Effector CD4-positive, alpha-beta T cell (primary cell): ENCODE results near the gene TNN.

Source experiments
- DNase-seq: peaks from one replicate; pipeline ENCODE4 v3.0.0-alpha.2; 2020

Gene TNN

GRCh38 chr1:175116903-175117302 lies 49.3 kb downstream of the TNN start:
- DNase-seq: no peak

DNA sequence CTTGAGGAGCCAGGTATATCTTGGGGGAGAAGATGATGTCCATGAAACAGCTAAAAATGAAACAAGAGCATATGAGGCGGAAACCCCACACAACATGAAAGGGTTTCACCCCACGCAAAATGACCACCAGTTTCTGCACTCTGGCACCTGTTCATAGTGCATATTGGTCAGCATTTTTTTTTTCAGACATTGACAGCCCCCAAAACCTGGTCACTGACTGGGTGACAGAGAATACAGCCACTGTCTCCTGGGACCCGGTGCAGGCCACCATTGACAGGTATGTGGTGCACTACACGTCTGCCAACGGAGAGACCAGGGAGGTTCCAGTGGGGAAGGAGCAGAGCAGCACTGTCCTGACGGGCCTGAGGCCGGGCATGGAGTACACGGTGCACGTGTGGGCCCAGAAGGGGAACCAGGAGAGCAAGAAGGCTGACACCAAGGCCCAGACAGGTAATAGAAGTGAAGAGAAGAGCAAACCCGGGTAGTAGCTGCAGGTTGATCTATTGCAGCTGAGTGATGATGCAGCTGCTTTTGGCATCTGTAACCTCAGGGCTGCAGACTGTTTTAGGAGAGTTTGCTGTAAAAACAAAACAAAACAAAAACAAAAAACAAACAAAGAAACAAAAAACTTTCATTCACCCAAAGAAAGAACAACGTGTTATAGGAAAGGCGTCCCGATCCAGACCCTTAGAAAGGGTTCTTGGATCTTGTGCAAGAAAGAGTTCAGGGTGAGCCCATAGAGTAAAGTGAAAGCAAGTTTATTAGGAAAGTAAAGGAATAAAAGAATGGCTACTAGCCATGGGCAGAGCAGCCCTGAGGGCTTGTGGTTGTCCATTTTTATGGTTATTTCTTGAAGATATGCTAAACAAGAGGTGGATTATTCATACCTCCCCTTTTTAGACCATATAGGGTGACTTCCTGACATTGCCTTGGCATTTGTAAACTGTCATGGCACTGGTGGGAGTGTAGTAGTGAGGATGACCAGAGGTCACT lies 51.0 kb downstream of the TNN start:
- DNase-seq: no peak

GRCh38 chr1:175120511-175120910 lies 52.9 kb downstream of the TNN start:
- no peak for DNase-seq

DNA sequence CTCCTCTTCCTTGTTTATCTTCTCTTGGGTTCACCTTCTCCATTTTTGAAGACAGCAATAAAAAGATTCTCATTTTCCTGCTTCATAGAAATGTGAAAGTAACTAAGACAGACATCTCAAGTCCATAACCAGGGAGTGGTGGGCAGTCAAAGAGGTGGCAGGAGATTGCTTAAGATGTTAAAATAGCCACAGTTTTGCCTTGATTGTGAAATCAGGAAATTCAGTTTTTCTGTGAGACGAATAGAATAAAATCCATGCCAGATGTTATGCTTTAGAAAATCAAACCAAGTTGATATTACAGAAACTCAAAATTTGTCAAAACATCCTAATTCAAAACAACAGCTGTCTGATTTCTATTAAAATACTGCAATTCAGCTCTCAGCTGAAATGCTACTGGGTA lies 57.2 kb downstream of the TNN start:
- no peak for DNase-seq

GRCh38 chr1:175126347-175126746 lies 58.7 kb downstream of the TNN start:
- DNase-seq: no peak

- no peak for DNase-seq
These were observed 59.9 kb downstream of the TNN start for GRCh38 chr1:175127565-175127964.

DNA sequence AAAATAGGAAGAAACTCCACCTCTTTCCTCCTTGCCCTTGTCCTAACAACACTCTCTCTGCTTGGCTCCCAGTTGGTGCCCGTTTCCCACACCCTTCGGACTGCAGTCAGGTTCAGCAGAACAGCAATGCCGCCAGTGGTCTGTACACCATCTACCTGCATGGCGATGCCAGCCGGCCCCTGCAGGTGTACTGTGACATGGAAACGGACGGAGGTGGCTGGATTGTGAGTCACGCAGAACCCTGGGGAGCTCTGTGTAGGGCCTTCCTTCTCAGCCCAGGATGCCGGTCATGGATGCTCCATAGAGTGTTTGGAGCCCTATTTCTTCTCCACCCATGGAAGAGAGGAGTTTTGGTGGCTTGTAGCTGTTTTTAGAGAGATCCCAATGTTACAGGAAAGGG lies 60.9 kb downstream of the TNN start:
- DNase-seq: no peak

DNA sequence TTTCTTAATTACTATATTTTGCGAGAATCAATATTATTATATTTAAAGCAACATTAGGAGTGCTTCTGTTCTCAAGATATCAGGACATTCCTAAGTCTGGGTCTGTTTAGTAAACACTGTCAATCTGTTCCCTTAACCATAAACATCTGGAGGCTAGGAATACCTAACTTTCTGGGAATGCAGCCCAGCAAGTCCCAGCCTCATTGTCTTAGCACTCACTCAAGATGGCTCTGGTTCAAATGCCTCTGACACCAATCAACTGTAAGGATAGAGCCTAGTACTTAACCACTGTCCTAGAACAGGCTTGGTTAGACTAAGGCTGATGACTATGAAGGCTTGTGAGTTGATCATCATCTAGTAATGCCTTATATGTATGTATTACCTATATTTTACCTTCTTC lies 61.5 kb downstream of the TNN start:
- DNase-seq: no peak

DNA sequence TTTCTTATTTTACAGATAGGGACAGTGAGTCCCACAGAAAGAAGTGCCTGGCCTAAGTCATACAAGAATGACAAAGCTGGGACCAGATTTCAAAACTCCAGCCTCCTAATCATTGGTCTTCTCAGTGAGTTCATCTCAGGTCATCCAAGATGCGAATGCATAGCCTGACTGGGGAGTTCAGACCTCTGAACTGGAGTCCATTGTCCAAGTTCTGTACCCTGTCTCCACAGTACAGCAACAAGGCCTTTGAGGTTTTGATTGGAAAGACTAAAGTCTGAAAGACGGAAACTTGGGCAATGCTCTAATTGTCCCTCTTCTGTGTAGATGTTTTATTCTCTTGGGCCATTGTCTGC lies 62.0 kb downstream of the TNN start:
- DNase-seq: no peak

GRCh38 chr1:175129997-175130648 lies 62.5 kb downstream of the TNN start:
- DNase-seq: no peak

- DNase-seq: no peak
These were observed 63.0 kb downstream of the TNN start for GRCh38 chr1:175130649-175131045.

DNA sequence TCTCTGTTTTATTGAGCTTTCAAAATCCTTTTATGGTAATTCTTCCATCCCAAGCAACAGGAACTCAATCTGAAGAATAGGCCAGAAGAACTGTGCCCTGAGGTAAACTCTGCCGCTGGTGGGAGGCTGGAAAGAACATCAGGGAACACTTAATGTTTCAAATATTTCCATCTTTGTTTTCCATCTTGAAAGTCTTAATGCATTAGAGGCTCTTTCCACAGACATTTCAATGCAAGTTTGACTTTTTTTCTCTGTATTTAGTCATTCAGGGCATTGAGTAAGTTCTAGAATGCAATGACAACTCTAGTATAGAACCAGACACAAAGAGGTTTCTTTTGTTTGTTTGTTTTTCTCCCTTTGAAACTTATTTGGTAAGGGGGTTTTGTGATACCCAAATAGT lies 63.5 kb downstream of the TNN start:
- DNase-seq: no peak

DNA sequence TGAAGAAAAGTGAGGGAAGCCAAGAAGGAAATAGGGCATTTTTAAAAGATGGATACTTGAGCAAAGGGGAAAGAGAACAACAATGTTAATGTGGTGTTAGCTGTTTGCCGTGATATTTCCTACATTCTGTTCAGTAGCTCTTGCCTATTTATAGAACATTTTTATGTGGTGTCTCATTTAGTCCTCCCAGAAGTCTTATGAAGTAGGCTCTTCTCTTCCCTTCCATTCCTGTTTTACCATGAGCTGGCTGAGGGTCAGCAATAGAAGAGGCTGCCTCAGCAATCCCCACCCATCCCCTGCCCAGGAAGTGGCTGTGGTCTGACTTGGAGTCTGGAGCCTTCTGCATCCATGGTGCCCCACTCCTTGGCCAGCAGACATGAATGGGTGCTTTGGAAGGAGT lies 64.8 kb downstream of the TNN start:
- no peak for DNase-seq

DNA sequence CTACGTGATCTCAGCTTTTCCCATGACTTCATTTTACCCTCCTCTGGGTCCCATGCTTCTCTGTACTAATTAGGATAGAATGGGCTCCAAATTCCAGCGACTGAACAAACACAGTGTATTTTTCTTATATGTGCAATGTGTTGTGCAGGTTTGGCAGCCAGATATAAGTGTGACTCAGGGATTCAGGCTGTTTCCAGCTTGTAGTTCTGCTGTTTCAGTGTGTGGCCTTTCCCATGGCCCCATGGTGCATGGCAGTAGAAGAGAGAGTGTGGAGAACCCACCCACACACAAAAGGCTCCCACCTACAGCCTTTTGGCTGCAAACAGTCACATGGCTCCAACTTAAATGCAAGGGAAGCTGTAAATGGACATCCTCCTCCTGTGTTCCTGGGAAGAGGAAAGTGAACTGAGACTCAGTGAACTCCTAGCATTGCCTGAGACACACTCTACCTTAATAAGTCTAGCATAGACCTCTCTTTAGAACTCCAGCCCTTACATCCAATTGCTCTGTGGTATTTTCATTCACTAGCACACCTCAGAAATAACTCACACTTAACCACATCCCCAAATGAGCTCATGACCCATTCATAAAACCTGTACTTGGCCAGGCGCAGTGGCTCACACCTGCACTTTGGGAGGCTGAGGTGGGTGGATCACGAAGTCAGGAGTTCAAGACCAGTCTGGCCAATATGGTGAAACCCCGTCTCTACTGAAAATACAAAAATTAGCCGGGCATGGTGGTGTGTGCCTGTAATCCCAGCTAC lies 66.2 kb downstream of the TNN start:
- DNase-seq: no peak

GRCh38 chr1:175134500-175134899 lies 66.9 kb downstream of the TNN start:
- no peak for DNase-seq

- no peak for DNase-seq
These were observed 68.6 kb downstream of the TNN start for GRCh38 chr1:175136246-175136645.

GRCh38 chr1:175137369-175137768 lies 69.7 kb downstream of the TNN start:
- DNase-seq: no peak

DNA sequence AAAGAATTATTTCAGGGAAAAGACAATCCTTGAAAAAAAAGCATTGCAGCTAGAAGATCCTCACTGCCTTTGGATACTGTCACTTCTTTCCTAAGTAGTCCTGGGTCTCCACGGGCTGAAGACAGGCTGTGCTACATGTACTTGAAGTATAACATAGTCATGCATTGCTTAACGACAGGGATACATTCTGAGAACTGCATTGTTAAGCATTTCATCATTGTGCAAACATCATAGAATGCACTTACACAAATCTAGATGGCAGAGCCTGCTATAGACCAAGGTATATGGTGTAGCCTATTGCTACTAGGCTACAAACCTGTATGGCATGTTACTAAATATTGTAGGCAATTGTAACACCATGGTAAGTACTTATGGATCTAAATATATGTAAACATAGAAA lies 70.9 kb downstream of the TNN start:
- DNase-seq: no peak

- no peak for DNase-seq
These were observed 78.4 kb downstream of the TNN start for GRCh38 chr1:175145899-175146528.

DNA sequence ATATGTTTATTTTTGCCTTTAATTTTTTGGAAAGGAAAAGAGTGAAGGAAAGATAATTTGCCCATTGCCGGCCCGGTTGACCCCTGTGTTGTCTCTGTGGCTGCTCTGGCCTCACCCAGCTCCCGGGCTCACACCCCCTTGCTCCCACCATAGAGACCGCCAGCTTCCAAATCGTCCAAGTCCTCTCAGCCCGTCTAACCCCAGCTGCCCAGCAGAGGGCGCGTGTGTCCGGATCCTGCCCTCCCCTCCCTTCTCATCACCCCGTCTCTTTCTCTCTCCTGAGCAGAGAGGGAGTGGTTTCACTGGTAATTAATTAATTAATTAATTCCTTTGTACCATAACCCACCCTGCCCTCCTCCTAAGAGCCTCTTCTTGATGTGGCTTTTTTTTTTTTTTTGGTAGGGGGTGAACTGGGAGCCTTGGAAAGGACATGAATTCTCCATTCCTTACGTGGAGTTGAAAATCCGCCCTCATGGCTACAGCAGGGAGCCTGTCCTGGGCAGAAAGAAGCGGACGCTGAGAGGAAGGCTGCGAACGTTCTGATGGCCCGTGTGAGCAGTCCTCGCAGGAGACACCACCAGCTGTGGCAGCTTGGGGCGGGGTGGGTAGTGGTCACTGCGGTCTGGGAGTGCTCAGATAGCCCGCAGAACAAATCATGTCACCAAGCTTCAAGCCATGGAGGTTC lies 79.0 kb downstream of the TNN start:
- DNase-seq: peak; percentile 59

DNA sequence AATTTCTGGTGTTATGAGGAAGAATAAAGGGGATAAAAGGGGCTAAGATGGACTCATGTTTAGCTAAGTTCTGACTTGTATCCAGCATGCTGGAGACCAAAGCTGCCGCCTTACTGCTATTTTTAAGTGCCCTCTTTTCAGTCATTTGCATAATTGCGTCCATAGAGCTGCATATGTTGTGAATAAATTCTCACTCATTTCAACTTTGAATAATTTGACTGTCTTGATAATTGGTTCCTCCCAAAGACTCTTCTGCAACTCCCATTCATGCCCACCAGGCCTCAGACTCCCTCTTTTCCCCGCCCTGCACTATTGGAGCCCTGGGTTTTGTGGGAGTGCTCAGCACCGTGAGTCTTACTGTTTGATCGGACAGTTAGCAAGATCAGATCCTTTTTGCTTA lies 79.9 kb downstream of the TNN start:
- no peak for DNase-seq

DNA sequence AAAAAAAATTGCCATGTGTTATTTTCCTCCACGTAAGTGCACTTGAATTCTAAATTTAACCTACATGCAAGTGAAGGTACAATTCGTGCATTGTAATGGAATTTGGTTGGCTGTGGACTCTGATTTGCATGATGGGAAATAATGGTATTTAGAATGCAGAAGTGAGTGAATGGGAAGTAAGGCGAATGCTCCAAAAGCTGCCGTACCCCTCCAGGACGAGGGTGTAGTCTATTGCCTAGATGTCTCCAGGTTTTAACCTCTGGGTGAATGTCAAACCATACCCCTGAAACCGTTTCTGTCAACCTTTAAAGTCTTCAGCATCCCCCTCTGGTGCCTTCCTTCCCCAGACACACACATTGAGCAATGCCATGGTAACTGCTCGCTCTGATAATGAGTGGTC lies 80.4 kb downstream of the TNN start:
- no peak for DNase-seq
